ENCODE measurements around the gene PIGQ. TPM values are rescaled to one million over a fixed set of nuclear protein-coding genes. Genes with fewer than 3 reads are reported as not detected.

Gene PIGQ
- total and polyA plus RNA-seq, 2 of the 13 experiments (the other 11 are each of a cell fraction or from before 2014, with no cell fraction given) = 7.7 to 19.7 TPM

- TF ChIP-seq THAP8 (CRISPR knock-in tag; IDR thresholded peaks at IDR 0.05; ENCODE audit: borderline replicate concordance) (no peak), ZNF547 (CRISPR knock-in tag; IDR thresholded peaks at IDR 0.05) (peak; percentile 48; the same call in 1 of the 2 replicates), ZNF790 (CRISPR knock-in tag; IDR thresholded peaks at IDR 0.05; ENCODE audit: borderline replicate concordance) (no peak), GFI1 (CRISPR knock-in tag; IDR thresholded peaks at IDR 0.05; ENCODE audit: borderline replicate concordance) (no peak), NFKBIZ (CRISPR knock-in tag; IDR thresholded peaks at IDR 0.05) (no peak), ZFP36 (IDR thresholded peaks at IDR 0.05; ENCODE audit: borderline replicate concordance, low read depth, low read length, partially characterized antibody) (no peak), EP300 (IDR thresholded peaks at IDR 0.05; ENCODE audit: low read depth in 2 of 2, low read length in 2 of 2) (peak in 1 of 2 experiments; percentile 40; a peak in 2 of 4 replicates), EP300 (CRISPR knock-in tag; IDR thresholded peaks at IDR 0.05; ENCODE audit: borderline replicate concordance) (no peak), ZNF543 (CRISPR knock-in tag; IDR thresholded peaks at IDR 0.05) (peak; percentile 93), NBN (conservative IDR thresholded peaks at IDR 0.05) (no peak), PAF1 (CRISPR knock-in tag; IDR thresholded peaks at IDR 0.05) (no peak), TEAD3 (CRISPR knock-in tag; optimal IDR thresholded peaks at IDR 0.05; ENCODE audit: borderline replicate concordance) (peak; percentile 52), KDM2A (CRISPR knock-in tag; IDR thresholded peaks at IDR 0.05; ENCODE audit: borderline replicate concordance, low read depth) (peak; percentile 68; the same call in 1 of the 2 replicates), AGO1 (IDR thresholded peaks at IDR 0.05; ENCODE audit: low read depth, low read length, poor library complexity, severe bottlenecking) (peak; percentile 6), ZEB1 (IDR thresholded peaks at IDR 0.05; ENCODE audit: insufficient replicate concordance, low read depth) (no peak), POGZ (CRISPR knock-in tag; IDR thresholded peaks at IDR 0.05) (peak; percentile 49; the same call in 1 of the 2 replicates)
Measured at GRCh38 chr16:558298-559020, 11.3 kb upstream of the PIGQ start (continued).

Data from HepG2 (cell line).